Thoracic aorta (tissue), 2 donors: Measurements from ENCODE around the gene SUCLG1. TPM values are rescaled to one million over a fixed set of nuclear protein-coding genes. Genes with fewer than 3 reads are reported as not detected.

Experiments
- ATAC-seq: fragments of 150-250 bp; one replicate; pipeline ENCODE4 v1.8.0; 2017; ENCODE audit warnings: low read depth; ENCODE audit not compliant: insufficient number of reproducible peaks, low FRiP score
- DNase-seq: peaks from one replicate; pipeline ENCODE4 v3.0.0-alpha.2; 2020; ENCODE audit warnings: low spot score
- H3K27ac ChIP-seq, 2 donors: fragments of 200-600 bp; sonication (generic); 1 replicate in 1 of 2; 2 replicates in 1 of 2; pipeline ENCODE4 v1.5.1; 2016; ENCODE audit warnings: mild to moderate bottlenecking in 2 of 2, moderate library complexity in 2 of 2
- H3K27me3 ChIP-seq: fragments of 200-600 bp; sonication (generic); replicated peaks from 2 replicates; pipeline ENCODE4 v1.6.0; 2016; ENCODE audit warnings: mild to moderate bottlenecking; ENCODE audit not compliant: insufficient read depth
- H3K36me3 ChIP-seq: fragments of 200-600 bp; sonication (generic); one replicate; pipeline ENCODE4 v1.5.1; 2016
- H3K4me1 ChIP-seq, 2 donors: fragments of 200-600 bp; sonication (generic); 1 replicate in 1 of 2; 2 replicates in 1 of 2; pipeline versions ENCODE4 v1.5.1 to v1.6.0; 2016; ENCODE audit warnings: low read depth in 2 of 2, mild to moderate bottlenecking in 1 of 2; ENCODE audit not compliant: control insufficient read depth in 1 of 2
- H3K4me3 ChIP-seq: fragments of 200-600 bp; sonication (generic); 2 replicates; pipeline ENCODE4 v1.5.1; 2016; ENCODE audit warnings: mild to moderate bottlenecking
- H3K9me3 ChIP-seq: fragments of 200-600 bp; sonication (generic); 2 replicates; pipeline ENCODE4 v1.5.1; 2016
- CTCF ChIP-seq: fragments of 200-600 bp; sonication (generic); IDR thresholded peaks from one replicate; pipeline ENCODE4 v1.5.1; 2019; ENCODE audit warnings: antibody characterized with exemption
- total RNA-seq, 2 donors: library from RNA; depleted of rRNA; stranded (reverse); fragments of >200 nt; gene quantifications; one replicate each; pipeline versions ENCODE4 v1.1.0 to v1.2.3, GENCODE V29; 2016

The SUCLG1 gene
- total RNA-seq, 2 donors from 2014 or later: 34.3 to 50.6 TPM

GRCh38 chr2:84491256-84491655, 32.2 kb upstream of the SUCLG1 start:
- H3K27me3 ChIP-seq: no peaks in the 10 kb centered on the region
- no peak for TF ChIP-seq CTCF
- no peak overlapping the region for H3K27ac ChIP-seq
- ATAC-seq: no peak
- no peak overlapping the region for H3K4me3 ChIP-seq
- no peaks in the 10 kb centered on the region for H3K4me1 ChIP-seq
- H3K9me3 ChIP-seq: no peaks in the 10 kb centered on the region
- no peaks in the 10 kb centered on the region for H3K36me3 ChIP-seq
- DNase-seq: no peak

- no peak for ATAC-seq
- Histone ChIP-seq H3K36me3 (no peaks in the 10 kb centered on the region), H3K4me1 (no peaks in the 10 kb centered on the region)
Observed at GRCh38 chr2:84487298-84487996, 28.4 kb upstream of the SUCLG1 start.

GRCh38 chr2:84486441-84487115, 27.5 kb upstream of the SUCLG1 start:
- Histone ChIP-seq H3K27me3 (no peaks in the 10 kb centered on the region), H3K9me3 (no peaks in the 10 kb centered on the region), H3K4me1 (no peaks in the 10 kb centered on the region), H3K27ac (no peak overlapping the region), H3K4me3 (no peak overlapping the region), H3K36me3 (no peaks in the 10 kb centered on the region)
- TF ChIP-seq CTCF: no peak
- no peak for DNase-seq
- ATAC-seq: no peak

More at GRCh38 chr2:84487298-84487996, 28.4 kb upstream of the SUCLG1 start:
- no peak overlapping the region for H3K27ac ChIP-seq
- no peak for TF ChIP-seq CTCF
- H3K27me3 ChIP-seq: no peaks in the 10 kb centered on the region
- no peak for DNase-seq
- H3K4me3 ChIP-seq: no peak overlapping the region
- H3K9me3 ChIP-seq: no peaks in the 10 kb centered on the region

- ATAC-seq (no peak), DNase-seq (no peak)
- no peaks in the 10 kb centered on the region for H3K36me3 ChIP-seq
Observed at GRCh38 chr2:84483320-84483719, 24.2 kb upstream of the SUCLG1 start.

More at GRCh38 chr2:84483320-84483719, 24.2 kb upstream of the SUCLG1 start:
- TF ChIP-seq CTCF: no peak
- H3K27ac ChIP-seq: no peak overlapping the region
- H3K27me3 ChIP-seq: no peaks in the 10 kb centered on the region
- H3K4me3 ChIP-seq: no peak overlapping the region
- H3K4me1 ChIP-seq: no peaks in the 10 kb centered on the region
- no peaks in the 10 kb centered on the region for H3K9me3 ChIP-seq
